Muscle of leg (tissue), 11 donors: ENCODE measurements around the gene DIS3L2. TPM values are rescaled to one million over a fixed set of nuclear protein-coding genes. Genes with fewer than 3 reads are reported as not detected.

ENCODE experiments used
- DNase-seq: peaks from one replicate; pipeline ENCODE4 v3.0.0; 2013
- H3K27ac ChIP-seq: one replicate; pipeline ENCODE4 v1.5.1; 2013; ENCODE audit warnings: mild to moderate bottlenecking, low read length, control low read depth
- H3K27me3 ChIP-seq: one replicate; pipeline ENCODE4 v1.6.1; 2013; ENCODE audit warnings: low read length; ENCODE audit not compliant: control insufficient read depth, insufficient read depth
- H3K36me3 ChIP-seq: one replicate; pipeline ENCODE4 v1.6.1; 2013; ENCODE audit warnings: low read length; ENCODE audit not compliant: control insufficient read depth, insufficient read depth
- H3K4me1 ChIP-seq: one replicate; pipeline ENCODE4 v1.6.1; 2013; ENCODE audit warnings: low read length; ENCODE audit not compliant: control insufficient read depth, insufficient read depth
- H3K4me3 ChIP-seq: one replicate; pipeline ENCODE4 v1.5.1; 2013; ENCODE audit warnings: low read length, control low read depth
- H3K9me3 ChIP-seq: replicated peaks from 2 replicates; pipeline ENCODE4 v1.6.1; 2013; ENCODE audit warnings: low read depth, low read length; ENCODE audit not compliant: control insufficient read depth
- WGBS: methylation state at CpG from one replicate; pipeline ENCODE4 v1.1.5; 2013; ENCODE audit warnings: missing lambda C conversion rate; ENCODE audit not compliant: insufficient coverage; 5-methylcytosine and 5-hydroxymethylcytosine counted together
- polyA plus RNA-seq, 8 donors: library from polyadenylated mRNA; unstranded; fragments of 120-200 nt; gene quantifications; one replicate each; pipeline versions ENCODE4 v1.2.1 to v1.2.3, GENCODE V29; 2013; ENCODE audit warnings: inconsistent platforms in 1 of 8, low replicate concordance in 1 of 8; ENCODE audit not compliant: insufficient read length in 8 of 8, insufficient read depth in 1 of 8
- total RNA-seq: library from RNA; stranded (reverse); fragments of 120-200 nt; gene quantifications from one replicate; pipeline ENCODE4 v1.2.4, GENCODE V29; 2013

Gene DIS3L2
- total and polyA plus RNA-seq, 9 donors = 19.3 to 29.8 (median 24.3) TPM

DNA sequence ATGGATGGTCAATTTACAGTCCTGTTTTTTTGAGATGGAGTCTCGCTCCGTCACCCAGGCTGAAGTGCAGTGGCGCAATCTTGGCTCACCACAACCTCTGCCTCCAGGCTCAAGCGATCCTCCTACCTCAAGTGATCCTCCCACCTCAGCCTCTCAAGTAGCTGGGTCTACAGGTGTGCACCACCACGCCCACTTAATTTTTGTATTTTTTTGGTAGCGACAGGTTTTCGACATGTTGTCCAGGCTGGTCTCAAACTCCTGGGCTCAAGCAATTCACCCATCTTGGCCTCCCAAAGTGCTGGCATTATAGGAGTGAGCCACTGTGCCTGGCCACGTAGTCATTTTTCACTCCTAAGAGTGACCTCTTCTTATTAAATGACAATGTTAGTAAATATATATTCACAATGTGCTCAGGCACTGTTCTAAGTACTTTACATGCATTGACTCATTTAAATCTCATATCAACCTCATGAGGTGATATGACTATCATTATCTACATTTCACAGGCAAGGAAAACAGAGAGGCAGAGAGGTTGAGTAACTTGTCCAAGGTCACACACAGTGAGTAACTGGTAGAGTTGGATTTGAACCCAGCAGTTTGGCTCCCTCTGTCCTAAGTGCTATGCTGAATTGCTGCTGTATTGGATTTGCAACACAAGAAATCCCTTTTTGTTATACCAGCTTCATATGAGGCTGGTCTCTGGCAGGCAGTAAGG is 5.6 kb upstream of the DIS3L2 start:
- no peak for DNase-seq
- Histone ChIP-seq H3K27me3 (no peaks in the 10 kb centered on the region), H3K4me1 (peaks cover 3% of the 10 kb centered on the region), H3K9me3 (peaks cover 2% of the 10 kb centered on the region), H3K4me3 (no peak overlapping the region), H3K27ac (no peak overlapping the region), H3K36me3 (no peaks in the 10 kb centered on the region)
- WGBS = 89% methylated on average over 7 of the region's 8 CpGs

DNA sequence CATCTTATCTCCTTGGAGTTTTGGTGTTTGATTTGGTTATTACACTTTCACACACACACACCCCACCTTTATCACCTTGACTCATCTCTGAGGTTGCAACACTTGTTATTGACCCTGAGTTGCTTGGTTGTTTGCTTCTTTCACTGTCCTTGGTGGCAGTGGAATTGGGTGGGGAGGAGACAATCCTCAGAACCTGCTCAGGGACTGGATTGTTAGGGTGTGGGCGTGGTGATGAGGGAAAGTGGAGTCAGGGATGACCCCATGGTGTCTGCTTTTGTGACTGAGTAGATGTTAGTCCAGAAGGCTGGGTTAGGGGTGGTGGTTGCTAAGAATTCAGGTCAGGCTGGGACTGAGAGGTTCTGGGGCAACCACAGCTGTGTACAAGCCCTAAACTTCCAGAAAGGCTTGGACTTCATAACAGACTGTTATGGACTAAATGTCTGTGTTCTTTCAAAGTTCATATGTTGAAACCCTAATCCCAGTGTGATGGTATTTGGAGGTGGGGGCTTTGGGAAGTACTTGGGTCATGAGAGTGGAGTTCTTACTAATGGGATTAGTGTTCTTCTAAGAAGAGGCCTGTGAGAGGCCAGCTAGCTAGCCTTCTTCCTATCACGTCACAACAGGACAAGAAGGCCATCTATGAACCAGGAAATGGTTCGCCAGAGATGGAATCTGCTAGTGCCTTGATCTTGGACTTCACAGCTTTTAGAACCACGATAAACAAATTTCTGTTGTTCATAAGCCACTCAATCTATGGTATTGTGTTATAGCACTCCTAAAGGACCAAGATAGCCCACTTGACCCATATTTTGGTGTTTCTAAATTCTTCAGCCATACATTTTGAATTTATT is 3.4 kb upstream of the DIS3L2 start:
- no peaks in the 10 kb centered on the region for H3K36me3 ChIP-seq
- DNase-seq = no peak
- peaks cover 2% of the 10 kb centered on the region for H3K9me3 ChIP-seq
- H3K4me1 ChIP-seq = peaks cover 10% of the 10 kb centered on the region
- H3K4me3 ChIP-seq = no peak overlapping the region
- 85% methylated on average over 1 of the region's 4 CpGs for WGBS
- no peaks in the 10 kb centered on the region for H3K27me3 ChIP-seq
- no peak overlapping the region for H3K27ac ChIP-seq

DNA sequence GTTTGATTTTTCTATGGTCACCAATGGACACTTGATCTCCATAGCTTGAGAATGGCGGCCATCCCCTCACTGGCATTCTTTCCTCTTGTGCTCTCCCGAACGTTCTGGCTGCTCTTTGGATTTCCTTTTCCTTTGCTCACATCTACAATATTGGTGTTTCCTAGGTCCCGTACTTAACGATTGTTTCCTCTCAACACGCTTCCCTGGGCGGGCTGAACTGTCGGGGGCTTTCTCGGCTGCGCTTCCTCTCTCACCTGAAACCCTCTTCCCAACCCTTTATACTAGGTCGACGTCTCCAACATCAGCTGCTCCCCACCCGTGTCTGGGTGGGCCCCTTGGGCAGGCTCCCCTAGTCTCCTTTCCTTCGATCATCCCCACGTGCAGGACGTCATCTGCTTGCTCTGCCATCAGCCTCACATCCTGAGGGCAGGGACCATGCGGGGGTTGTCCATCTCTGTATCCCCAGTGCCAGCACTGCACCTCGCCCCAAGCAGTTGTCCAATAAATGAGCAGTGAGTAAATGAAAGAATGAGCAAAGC is 634 bp upstream of the DIS3L2 start:
- H3K4me1 ChIP-seq = peaks cover 10% of the 10 kb centered on the region
- no peaks in the 10 kb centered on the region for H3K36me3 ChIP-seq
- no peaks in the 10 kb centered on the region for H3K27me3 ChIP-seq
- peak overlapping the region; percentile 80 for H3K4me3 ChIP-seq
- H3K27ac ChIP-seq = peak overlapping the region; percentile 76
- whole genome bisulfite sequencing = 65% methylated on average over 13 of the region's 18 CpGs
- H3K9me3 ChIP-seq = no peaks in the 10 kb centered on the region
- no peak for DNase-seq

DNA sequence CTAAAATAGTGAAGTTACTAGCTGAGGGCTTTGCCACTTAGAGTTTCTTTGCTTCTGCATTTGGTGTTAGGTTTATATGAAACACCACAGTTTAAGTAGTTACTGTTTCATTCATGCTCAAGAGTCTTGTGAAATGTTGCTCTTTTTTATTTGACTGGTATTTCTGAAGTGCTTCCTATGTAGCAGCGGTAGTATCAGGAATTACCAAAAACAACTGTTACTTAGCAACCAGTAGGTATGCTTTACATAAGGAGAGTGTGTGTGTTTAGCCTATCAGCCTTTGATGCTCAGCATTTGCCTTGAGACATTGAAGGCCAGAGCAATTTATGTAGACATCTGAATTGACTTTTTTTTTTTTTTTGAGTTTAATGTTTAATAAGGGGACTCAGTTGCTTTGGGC is 3.6 kb downstream of the DIS3L2 start:
- Histone ChIP-seq H3K9me3 (peaks cover 2% of the 10 kb centered on the region), H3K27me3 (no peaks in the 10 kb centered on the region), H3K36me3 (no peaks in the 10 kb centered on the region), H3K4me1 (peaks cover 10% of the 10 kb centered on the region), H3K27ac (no peak overlapping the region), H3K4me3 (no peak overlapping the region)
- WGBS = no CpG with 5 or more reads among the region's 1 CpG
- no peak for DNase-seq

DNA sequence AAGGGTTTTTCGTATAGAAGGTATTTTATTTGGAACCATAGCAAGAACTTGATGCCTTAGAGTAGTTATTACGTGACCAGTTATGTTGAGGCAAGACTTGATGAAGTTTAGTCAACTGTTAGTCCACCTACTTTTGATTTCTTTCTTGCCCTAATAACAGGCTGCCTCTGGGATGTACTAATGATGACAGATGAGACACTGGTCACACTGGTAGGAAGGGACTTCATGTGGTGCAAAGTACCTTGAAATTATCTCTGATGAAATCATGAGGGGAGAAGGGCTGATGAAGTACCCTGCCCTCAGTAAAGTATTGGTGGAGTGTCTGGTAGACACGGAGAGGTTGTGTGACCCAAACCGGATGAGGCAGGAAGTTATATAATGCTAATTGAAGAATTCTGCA is 5.4 kb downstream of the DIS3L2 start:
- Histone ChIP-seq H3K36me3 (no peaks in the 10 kb centered on the region), H3K9me3 (peaks cover 2% of the 10 kb centered on the region), H3K27me3 (no peaks in the 10 kb centered on the region), H3K4me3 (no peak overlapping the region), H3K27ac (no peak overlapping the region), H3K4me1 (peaks cover 3% of the 10 kb centered on the region)
- WGBS = 80% methylated on average over 2 of the region's 4 CpGs
- no peak for DNase-seq

DNA sequence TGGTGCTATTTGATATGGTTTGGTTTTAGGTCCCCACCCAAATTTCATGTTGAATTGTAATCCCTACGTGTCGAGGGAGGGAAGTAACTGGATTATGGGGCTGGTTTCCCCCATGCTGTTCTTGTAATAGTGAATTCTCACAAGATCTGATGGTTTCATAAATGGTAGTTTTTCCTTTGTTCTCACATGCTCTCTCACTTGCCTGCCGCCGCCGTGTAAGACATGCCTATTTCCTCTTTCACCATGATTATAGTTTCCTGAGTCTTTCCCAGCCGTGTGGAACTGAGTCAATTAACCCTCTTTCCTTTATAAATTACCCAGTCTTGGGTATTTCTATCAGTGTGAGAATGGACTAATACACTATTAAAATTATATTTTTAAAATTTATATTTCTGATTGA is 7.3 kb downstream of the DIS3L2 start:
- Histone ChIP-seq H3K4me1 (no peaks in the 10 kb centered on the region), H3K9me3 (peaks cover 2% of the 10 kb centered on the region), H3K27me3 (no peaks in the 10 kb centered on the region), H3K4me3 (no peak overlapping the region), H3K27ac (no peak overlapping the region), H3K36me3 (no peaks in the 10 kb centered on the region)
- WGBS = 100% methylated on average over 2 of the region's 6 CpGs
- DNase-seq = no peak

DNA sequence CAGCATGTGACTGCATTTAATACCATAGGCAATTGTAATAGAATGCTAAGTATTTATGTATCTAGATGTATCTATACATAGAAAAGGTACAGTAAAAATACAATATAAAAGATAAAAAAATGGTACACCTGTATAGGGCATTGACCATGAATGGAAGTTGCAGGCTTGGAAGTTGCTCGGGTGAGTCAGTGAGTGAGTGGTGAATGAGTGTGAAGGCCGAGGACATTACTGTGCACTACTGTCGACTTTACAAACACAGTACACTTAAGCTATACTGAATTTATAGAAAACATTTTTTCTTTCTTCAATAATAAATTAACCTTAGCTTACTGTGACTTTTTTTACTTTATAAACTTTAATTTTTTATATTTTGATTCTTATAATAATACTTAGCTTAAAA is 8.9 kb downstream of the DIS3L2 start:
- peaks cover 2% of the 10 kb centered on the region for H3K9me3 ChIP-seq
- no peaks in the 10 kb centered on the region for H3K4me1 ChIP-seq
- WGBS = no CpG with 5 or more reads among the region's 3 CpGs
- no peaks in the 10 kb centered on the region for H3K27me3 ChIP-seq
- DNase-seq = no peak
- H3K27ac ChIP-seq = no peak overlapping the region
- H3K4me3 ChIP-seq = no peak overlapping the region
- H3K36me3 ChIP-seq = no peaks in the 10 kb centered on the region

DNA sequence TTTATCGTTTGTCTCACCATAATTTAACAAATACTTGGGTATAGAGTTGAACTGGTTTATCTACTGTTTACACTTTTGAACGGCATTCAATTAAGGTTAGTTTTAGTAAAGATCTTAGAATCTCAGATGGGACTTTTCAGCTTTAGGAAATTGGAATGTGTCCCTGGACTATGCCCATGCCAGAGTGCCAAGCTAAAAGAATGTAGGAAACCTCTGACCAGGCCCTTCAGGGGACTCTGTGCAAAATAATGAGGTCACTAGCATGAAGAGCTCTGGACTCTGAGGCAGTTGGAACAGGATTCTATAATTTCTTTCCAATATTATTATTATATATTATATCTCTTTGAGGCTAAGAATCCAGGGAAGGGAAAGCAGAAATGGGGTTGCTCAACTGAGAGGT is 13.5 kb downstream of the DIS3L2 start:
- no peak for DNase-seq
- WGBS = no CpG with 5 or more reads among the region's 2 CpGs
- Histone ChIP-seq H3K4me1 (no peaks in the 10 kb centered on the region), H3K27ac (no peak overlapping the region), H3K36me3 (no peaks in the 10 kb centered on the region), H3K27me3 (no peaks in the 10 kb centered on the region), H3K4me3 (no peak overlapping the region), H3K9me3 (no peaks in the 10 kb centered on the region)

DNA sequence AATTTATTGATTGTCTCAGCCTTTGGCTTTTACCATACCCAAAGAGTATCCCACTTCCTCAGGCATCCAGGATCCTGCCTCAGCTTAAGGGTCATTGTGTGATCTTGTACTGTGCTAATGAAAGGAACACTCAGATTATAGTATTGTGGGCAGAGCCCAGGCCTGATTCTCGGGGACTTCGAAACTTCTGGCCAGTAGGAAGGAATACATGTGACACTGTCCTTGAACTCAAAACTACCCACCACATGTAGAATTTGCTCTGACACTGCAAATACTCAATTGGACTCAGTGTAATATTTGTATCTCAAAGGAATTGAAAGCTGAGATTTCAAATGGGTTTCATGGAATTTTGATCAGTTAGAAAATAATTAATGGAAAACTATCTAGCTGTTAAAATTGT is 15.9 kb downstream of the DIS3L2 start:
- no CpG with 5 or more reads among the region's 2 CpGs for WGBS
- Histone ChIP-seq H3K27me3 (no peaks in the 10 kb centered on the region), H3K36me3 (no peaks in the 10 kb centered on the region), H3K27ac (no peak overlapping the region), H3K4me3 (no peak overlapping the region), H3K9me3 (no peaks in the 10 kb centered on the region), H3K4me1 (no peaks in the 10 kb centered on the region)
- no peak for DNase-seq

DNA sequence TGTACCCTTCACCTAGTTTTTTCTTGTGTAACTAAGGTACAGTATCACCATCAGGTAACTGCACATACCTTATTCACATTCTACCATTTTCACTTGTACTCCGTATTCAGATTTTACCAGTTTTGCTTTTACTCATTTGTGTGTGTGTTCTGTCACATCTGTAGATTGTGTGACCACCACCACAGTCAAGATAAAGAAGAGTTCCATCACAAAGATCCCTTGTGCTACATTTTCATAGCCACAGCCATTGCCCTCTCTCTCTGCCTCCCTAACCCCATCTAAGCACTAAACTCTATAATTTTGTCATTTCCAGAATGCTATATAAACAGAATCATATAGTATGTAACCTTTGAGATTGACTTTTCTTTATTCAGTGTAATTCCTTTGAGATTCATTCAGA is 23.5 kb downstream of the DIS3L2 start:
- Histone ChIP-seq H3K27ac (no peak overlapping the region), H3K4me1 (peaks cover 5% of the 10 kb centered on the region), H3K27me3 (no peaks in the 10 kb centered on the region), H3K4me3 (no peak overlapping the region), H3K9me3 (no peaks in the 10 kb centered on the region), H3K36me3 (peaks cover 4% of the 10 kb centered on the region)
- no peak for DNase-seq
- no CpG with 5 or more reads among the region's 1 CpG for WGBS
